PFSK-1 (cell line): ENCODE data around the gene CEMIP.

Experiments
- FOXP2 ChIP-seq: optimal IDR thresholded peaks from 2 replicates; pipeline ENCODE3; 2011; ENCODE audit warnings: borderline replicate concordance, control low read depth, inconsistent platforms; ENCODE audit not compliant: insufficient read depth; ENCODE audit errors: extremely low read length, extremely low read depth
- POLR2AphosphoS5 ChIP-seq: IDR thresholded peaks from 2 replicates; pipeline ENCODE4 v1.6.1; 2012; ENCODE audit warnings: low read depth, mild to moderate bottlenecking, control low read depth, low read length, moderate library complexity
- REST ChIP-seq, 2 experiments: IDR thresholded peaks; 2 replicates each; pipeline versions ENCODE4 v1.6.1 to v1.8.0; 2011 to 2012; ENCODE audit warnings: low read depth in 2 of 2, low read length in 2 of 2, control low read depth in 1 of 2, inconsistent platforms in 1 of 2, mild to moderate bottlenecking in 1 of 2, moderate library complexity in 1 of 2; ENCODE audit not compliant: insufficient read depth in 1 of 2
- SIN3A ChIP-seq: IDR thresholded peaks from 2 replicates; pipeline ENCODE4 v1.6.1; 2012; ENCODE audit warnings: mild to moderate bottlenecking, low read length, moderate library complexity, borderline replicate concordance; ENCODE audit not compliant: insufficient read depth
- TAF1 ChIP-seq: IDR thresholded peaks from 2 replicates; pipeline ENCODE4 v1.6.1; 2012; ENCODE audit warnings: low read length, control low read depth, borderline replicate concordance; ENCODE audit not compliant: insufficient read depth

The CEMIP gene

GRCh38 chr15:80971143-80971542, 192.0 kb downstream of the CEMIP start:
- no peak for TF ChIP-seq TAF1
- TF ChIP-seq POLR2AphosphoS5, result no peak
- no peak for TF ChIP-seq FOXP2
- TF ChIP-seq SIN3A, result no peak
- no peak for TF ChIP-seq REST (IDR thresholded peaks at IDR 0.05; ENCODE audit: insufficient read depth in 1 of 2, low read depth in 2 of 2, low read length in 2 of 2)

- TF ChIP-seq FOXP2, result no peak
- TF ChIP-seq POLR2AphosphoS5, result no peak
- no peak for TF ChIP-seq SIN3A
- TF ChIP-seq REST (IDR thresholded peaks at IDR 0.05; ENCODE audit: insufficient read depth in 1 of 2, low read depth in 2 of 2, low read length in 2 of 2), result no peak
- no peak for TF ChIP-seq TAF1
These were observed 193.1 kb downstream of the CEMIP start for GRCh38 chr15:80972276-80972675.

GRCh38 chr15:80974914-80975313, 195.7 kb downstream of the CEMIP start:
- TF ChIP-seq REST (IDR thresholded peaks at IDR 0.05; ENCODE audit: insufficient read depth in 1 of 2, low read depth in 2 of 2, low read length in 2 of 2) (no peak), SIN3A (no peak), FOXP2 (no peak), TAF1 (no peak), POLR2AphosphoS5 (no peak)

- TF ChIP-seq FOXP2 (no peak), POLR2AphosphoS5 (no peak), TAF1 (no peak), SIN3A (no peak)
These were observed 197.7 kb downstream of the CEMIP start for GRCh38 chr15:80976851-80977250.

- TF ChIP-seq TAF1 (no peak), REST (IDR thresholded peaks at IDR 0.05; ENCODE audit: insufficient read depth in 1 of 2, low read depth in 2 of 2, low read length in 2 of 2) (no peak), SIN3A (no peak), FOXP2 (no peak), POLR2AphosphoS5 (no peak)
These were observed 198.5 kb downstream of the CEMIP start for GRCh38 chr15:80977627-80978036.
